GM20000 (cell line): ENCODE results near the gene PRKCZ.

Source experiments
- DNase-seq: peaks from one replicate; pipeline ENCODE4 v3.0.0; 2012; ENCODE audit warnings: low spot score
- TF ChIP-seq, protein P1 (sequence below): IDR thresholded peaks from 2 replicates; pipeline ENCODE4 v1.5.1; 2012; ENCODE audit warnings: mild to moderate bottlenecking, control low read depth; ENCODE audit errors: extremely low read depth, missing control alignments

PRKCZ gene

DNA sequence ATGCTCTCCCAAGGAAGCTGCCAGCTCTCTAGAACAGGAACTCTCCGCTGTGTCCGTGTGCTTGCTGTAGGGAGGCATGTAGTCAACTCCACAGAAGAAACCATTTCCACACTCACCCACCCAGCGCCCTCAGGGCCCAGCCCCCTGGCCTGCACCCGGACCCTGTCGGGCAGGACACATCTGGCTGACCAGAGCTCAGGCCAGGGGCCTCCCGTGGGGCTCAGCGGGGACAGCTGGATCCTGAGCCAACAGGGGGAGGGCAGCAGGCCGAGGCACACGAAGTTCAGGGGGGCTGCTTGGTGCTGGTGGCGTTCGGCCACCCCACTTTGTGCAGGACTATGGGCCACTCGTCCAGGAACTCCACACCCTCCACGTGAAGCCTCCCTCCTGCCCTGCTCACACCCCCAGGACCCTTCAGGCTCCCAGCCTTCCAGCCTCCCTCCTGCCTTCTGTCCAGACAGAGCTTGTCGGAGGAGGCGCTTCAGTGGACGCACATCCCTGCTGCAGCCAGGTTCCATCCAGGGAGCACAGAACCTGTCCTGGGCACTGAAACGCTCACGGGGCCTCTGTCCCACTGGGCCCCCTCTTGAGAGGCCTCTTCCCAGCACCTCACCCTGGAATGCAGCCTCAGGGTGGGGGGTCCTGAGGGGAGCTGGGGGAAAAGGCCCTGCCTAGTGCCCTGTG is 159.3 kb downstream of the PRKCZ start:
- TF ChIP-seq, protein P1, sequence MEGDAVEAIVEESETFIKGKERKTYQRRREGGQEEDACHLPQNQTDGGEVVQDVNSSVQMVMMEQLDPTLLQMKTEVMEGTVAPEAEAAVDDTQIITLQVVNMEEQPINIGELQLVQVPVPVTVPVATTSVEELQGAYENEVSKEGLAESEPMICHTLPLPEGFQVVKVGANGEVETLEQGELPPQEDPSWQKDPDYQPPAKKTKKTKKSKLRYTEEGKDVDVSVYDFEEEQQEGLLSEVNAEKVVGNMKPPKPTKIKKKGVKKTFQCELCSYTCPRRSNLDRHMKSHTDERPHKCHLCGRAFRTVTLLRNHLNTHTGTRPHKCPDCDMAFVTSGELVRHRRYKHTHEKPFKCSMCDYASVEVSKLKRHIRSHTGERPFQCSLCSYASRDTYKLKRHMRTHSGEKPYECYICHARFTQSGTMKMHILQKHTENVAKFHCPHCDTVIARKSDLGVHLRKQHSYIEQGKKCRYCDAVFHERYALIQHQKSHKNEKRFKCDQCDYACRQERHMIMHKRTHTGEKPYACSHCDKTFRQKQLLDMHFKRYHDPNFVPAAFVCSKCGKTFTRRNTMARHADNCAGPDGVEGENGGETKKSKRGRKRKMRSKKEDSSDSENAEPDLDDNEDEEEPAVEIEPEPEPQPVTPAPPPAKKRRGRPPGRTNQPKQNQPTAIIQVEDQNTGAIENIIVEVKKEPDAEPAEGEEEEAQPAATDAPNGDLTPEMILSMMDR, result no peak
- DNase-seq, result no peak

DNA sequence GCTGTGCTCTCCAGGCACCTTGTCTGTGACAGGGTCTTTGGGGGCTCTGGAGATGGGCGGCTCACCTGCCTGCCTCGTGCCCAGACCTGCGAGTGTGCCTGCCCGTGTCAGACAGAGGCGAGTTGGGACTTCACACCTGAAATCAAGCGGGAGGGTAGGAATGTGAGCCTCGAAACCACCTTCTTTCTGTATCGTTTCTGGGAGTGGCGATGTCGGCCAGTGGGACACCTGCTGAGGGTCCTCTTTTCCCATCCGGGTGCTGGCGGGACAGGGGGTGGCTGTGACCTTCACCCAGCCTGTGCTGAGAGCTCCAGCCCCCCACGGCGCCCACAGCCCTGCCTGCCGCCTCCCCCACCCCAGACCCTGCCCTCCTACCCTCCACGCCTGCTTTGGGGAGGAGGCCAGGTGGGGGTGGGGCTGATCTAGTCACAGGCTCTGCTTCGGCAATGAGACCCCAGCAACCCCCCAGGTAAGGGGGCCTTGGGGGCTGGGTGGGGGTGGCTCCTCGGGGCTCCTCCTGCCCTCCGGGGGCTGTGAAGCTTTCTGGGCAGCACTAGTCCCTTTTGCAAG is 160.0 kb downstream of the PRKCZ start:
- DNase-seq, result no peak

DNA sequence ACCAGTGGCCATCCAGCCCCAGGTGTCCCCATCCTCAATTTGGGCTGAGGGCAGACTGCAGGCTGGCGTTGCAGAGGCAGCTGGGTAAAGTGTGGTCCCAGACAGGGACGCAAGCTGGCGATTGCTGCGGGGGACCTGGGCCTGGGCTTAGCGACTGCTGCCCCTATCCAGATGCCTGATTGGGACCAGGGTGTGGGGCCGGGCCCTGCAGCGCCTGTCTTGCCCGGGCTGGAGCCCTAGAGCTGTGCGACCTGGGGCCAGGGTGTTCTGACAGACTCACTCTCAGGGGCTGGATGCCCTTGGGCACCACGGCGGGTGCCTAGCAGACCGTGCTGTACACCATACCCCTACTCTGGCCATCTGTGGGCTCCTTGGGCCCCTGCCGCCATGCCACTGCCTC is 160.6 kb downstream of the PRKCZ start:
- TF ChIP-seq, protein P1, result no peak

More for the DNA sequence above, 160.0 kb downstream of the PRKCZ start:
- TF ChIP-seq, protein P1, result no peak

DNA sequence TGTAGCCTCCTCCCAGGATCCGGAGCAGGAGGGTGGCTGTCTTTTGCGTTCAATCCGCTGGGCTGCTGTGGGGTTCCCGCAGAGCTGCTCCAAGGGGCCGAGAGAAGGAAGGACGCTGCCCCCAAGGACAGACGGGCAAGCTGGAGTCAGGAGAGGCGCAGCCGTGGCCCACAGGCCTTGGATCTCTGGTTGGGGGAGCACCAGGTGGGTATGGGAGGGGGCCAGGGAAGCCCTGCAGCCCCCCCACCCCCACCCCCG is 162.0 kb downstream of the PRKCZ start:
- TF ChIP-seq, protein P1, result no peak

More for the DNA sequence above, 160.6 kb downstream of the PRKCZ start:
- no peak for DNase-seq

DNA sequence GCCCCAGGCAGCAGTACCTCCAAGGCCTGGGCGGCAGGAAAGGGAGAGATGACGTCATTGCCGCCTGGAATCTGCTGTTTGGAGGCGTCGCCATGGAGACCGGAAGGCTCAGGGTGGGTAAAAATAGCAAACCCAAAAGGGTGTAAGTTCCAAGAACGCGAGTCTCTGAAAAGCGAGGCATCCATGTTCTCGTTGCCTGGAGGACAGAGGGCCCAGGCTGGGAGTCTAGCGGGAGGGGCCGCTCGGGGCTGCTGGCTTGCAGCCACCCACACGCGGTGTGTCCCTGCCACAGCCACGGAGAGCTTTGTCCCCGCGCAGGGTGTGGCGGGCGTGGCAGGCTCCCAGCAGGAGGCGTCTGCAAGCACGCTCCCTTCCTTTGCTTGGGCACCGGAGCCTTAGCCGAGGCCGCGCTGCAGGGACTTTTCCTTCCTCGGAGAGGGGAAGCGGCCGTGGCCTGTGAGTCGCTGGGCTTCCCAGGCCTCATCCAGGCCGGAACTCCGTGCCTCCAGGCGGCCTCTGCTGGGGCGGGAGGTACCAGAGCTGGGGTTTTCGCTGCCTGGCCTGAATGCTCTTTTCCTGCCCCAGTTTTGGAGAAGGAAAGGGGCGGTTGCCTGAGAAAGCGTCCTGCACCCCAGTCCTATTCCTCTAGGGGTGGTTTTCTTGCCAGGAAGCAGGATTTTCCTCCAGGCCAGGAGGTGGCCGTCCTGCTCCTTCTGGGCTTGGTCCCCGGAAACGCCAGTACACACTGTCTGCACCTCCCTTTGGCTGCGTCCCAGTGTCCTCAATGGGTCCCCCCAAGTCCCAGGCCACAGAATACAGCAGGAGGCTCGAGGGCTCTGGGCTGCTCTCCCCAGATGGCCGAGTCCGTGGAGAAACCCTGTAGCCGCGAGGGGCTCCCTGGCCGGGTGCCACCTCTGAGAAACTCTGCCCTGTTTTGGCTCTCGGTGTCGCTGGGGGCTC is 162.6 kb downstream of the PRKCZ start:
- DNase-seq, result peak; percentile 58
- TF ChIP-seq, protein P1, result peak; percentile 2

More for the DNA sequence above, 162.0 kb downstream of the PRKCZ start:
- DNase-seq, result no peak

DNA sequence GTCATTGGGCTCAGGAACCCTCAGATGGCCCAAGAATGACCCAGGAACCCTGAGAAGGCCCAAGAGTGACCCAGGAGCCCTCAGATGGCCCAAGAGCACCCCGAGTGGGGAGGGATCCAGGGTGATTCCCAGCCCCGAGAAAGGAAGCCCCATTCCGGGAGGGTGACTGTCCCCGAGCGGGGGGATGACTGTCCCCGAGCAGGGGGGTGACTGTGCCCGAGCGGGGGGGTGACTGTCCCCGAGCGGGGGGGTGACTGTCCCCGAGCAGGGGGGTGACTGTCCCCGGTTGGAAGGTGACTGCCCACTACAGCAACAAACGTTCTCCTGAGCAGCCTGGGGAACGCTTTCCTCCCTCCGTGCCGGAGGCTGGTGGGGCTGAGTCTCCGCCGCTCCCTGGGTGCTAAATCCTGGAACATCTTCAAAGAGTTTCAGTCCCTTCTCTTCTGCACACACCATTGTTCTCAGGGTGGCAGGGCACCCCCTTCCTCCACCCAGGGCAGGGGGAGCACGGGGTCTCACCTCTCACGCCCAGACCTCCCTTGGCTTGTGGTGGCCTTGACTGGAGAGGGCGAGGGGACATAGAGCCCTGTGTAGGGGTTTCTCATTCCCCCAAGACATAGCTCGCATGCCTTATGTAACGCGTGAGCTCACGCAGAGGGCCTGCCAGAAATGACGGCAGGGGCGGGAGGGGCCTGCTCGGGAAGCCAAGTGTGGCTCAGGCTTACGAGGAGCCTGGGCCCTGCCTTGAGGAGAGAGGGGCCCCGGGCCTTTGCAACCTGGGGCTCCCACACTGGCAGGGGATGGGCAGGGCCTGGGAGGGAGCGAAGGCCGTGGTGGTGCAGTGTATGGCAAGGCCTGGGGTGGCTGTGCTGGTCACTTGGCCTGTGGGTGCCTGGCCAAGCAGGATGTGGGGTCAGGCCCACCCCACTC is 163.6 kb downstream of the PRKCZ start:
- TF ChIP-seq, protein P1, result no peak
- DNase-seq, result no peak
